AML-193 (cell line): Measurements from ENCODE around the gene CTDNEP1.
A peak's percentile ranks its signal among the peaks of the same experiment; 100 is the strongest.

Experiments
- DNase-seq, 2 experiments: peaks; one replicate each; lab custom pipeline; 2025; lab: John Stamatoyannopoulos, UW

The CTDNEP1 gene

GRCh38 chr17:7228920-7229319 is 22.6 kb downstream of the CTDNEP1 start:
- no peak for DNase-seq

- DNase-seq: no peak
Observed at GRCh38 chr17:7226721-7227710, 24.5 kb downstream of the CTDNEP1 start.

DNA sequence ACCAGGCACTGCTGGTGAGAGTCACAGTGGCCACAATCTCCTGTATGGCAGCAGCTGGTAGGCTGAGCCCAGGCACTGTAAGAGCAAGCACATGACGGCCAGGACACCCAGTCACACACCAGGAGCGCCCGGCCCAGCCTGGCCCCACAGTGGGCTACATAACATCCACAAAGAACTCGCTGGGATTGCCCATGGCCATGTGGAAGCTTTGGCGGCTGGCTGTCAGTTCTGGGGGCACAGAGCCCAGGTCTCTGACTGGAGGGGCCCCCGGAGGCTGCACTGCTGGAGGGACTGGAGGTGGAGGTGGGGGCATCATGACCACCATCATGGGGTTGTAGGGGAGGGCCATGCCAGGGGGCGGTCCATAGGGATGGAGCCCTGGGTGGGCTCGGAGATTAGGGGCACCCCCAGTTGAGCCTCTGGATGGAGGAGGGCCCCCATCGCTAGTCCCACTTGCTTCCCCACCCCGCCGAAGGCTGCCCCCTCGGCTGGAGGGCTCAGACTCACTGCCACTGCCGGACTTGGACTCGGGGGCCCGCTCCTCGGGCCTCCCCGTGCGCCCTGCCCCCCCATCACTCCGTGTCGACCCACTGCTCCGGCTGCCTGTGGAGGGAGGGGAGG is 25.7 kb downstream of the CTDNEP1 start:
- no peak for DNase-seq

DNA sequence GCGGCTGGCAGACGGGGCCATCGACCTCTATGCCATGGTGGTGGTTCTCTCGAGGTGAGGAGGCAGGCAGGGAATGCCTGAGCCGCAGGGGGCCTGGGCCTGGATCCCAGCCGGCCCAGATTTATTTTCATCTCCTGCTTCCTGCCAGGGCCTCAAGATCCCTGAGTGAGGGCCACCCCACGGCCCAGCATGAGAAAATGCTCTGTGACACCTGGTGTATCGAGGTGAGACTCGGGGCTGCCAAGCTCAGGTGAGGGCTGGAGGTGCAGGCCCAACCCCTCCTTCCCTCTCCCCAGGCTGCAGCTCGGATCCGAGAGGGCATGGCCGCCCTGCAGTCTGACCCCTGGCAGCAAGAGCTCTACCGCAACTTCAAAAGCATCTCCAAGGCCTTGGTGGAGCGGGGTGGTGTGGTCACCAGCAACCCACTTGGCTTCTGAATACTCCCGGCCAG is 26.8 kb downstream of the CTDNEP1 start:
- DNase-seq: no peak

DNA sequence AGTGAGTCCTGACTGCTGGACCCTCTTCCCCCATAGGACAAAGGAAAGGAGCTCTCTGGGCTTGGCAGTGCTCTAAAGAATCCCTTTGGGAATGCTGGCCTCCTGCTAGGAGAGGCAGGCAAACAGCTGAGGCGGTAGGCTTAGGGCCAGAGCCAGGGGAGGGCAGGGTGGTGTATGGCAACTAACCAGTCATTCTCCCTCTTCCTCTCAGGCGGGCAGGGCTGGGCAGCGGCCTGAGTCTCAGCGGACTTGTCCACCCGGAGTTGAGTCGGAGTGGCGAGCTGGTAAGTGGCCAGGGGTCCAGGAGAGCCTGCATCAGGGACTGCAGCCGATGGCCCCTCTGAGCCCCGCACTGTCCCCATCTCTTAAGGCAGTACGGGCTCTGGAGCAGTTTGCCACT is 27.4 kb downstream of the CTDNEP1 start:
- DNase-seq: no peak

- DNase-seq: no peak
Observed at GRCh38 chr17:7223375-7223774, 28.2 kb downstream of the CTDNEP1 start.

DNA sequence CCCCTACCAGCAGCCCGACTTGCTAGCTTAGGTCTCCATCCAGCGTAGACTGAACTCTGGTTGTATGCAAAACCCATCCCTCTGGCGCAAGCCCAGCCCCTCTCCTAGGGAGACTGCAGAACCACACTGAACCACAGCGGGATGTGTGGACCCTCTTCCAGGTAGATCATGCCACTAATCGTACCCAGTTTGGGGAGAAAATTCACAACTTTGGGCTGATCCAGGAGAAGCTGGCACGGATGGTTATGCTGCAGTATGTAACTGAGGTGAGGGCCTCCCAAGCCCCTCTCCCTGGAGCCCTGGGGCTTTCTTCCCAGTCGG is 28.6 kb downstream of the CTDNEP1 start:
- DNase-seq: no peak

GRCh38 chr17:7222093-7222971 is 29.2 kb downstream of the CTDNEP1 start:
- no peak for DNase-seq

DNA sequence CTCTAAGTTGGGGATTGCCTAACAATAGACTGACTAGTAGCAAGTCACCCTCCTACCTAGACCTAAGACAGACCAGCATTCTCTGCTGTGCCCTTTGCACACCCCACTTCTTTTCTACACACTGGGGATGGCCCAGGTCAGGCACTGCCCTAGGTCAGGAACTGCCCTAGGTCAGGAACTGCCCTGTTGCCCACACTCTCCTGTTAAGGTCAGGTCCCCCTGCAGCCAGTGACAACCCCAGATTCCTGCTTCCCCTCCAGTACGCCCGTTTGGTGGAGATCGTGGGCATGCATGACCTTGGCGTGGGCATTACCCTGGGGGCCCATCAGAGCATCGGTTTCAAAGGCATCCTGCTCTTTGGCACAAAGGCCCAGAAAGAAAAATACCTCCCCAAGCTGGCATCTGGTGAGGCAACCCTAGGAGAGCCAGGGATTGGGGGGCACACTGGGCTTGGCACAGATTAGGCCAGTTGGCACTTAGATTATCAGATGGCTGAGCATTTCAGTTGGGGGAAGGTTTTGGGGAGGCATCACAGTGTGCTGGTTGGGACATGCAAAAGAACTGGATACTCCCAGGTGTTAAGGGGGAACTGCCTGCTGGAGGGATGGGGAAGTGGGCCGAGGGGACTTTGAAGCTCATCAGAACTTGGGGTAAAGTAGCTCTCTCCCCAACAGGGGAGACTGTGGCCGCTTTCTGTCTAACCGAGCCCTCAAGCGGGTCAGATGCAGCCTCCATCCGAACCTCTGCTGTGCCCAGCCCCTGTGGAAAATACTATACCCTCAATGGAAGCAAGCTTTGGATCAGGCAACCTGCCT is 30.0 kb downstream of the CTDNEP1 start:
- DNase-seq: no peak

DNA sequence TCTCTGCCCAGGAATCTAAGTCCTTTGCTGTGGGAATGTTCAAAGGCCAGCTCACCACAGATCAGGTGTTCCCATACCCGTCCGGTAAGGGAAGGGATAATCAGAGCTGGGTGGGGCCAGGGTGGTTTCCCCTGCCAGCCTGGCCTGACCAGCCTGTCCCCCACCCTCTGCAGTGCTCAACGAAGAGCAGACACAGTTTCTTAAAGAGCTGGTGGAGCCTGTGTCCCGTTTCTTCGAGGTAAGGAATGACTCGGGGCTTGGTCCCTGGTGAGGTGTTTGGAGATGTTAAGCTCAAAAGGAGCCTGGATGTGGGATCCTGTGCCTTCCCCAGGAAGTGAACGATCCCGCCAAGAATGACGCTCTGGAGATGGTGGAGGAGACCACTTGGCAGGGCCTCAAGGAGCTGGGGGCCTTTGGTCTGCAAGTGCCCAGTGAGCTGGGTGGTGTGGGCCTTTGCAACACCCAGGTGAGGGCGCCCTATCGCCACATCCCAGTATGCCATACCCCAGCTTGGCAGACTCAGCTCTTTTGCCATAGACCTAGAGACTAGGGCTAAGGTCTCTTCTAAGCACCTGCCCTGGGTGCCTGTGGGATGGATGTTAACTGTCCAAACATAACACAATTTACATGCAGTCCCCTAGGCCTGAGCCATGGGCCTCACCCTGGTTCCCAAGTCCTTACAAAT is 30.8 kb downstream of the CTDNEP1 start:
- peak; percentile 22 to 32 for DNase-seq

DNA sequence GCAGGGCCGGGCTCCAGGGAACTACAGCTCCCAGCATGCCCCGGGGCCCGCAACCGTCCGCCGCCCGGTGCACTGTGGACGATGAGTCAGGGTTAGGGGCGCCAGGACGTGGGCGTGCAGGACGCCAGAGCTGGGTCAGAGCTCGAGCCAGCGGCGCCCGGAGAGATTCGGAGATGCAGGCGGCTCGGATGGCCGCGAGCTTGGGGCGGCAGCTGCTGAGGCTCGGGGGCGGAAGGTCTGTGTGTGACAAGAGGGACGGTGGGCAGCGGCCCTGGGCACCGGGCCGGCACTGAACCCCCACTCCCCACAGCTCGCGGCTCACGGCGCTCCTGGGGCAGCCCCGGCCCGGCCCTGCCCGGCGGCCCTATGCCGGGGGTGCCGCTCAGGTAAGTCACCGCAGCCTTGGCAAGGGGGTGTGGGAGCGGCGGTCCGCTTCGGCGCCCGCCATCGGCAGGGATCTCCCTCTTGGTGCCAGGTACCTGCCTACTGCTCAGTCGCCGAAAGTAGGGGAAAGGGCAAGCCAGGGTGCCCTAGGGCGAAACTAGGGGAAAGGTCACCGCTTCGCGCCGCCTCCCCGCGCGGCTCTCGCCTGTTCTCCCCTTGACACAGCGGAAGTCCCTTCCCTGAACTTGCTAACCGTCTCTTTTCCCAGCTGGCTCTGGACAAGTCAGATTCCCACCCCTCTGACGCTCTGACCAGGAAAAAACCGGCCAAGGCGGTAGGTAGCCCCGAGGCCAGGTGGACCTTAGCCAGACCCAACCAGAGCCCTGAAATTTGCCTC is 31.5 kb downstream of the CTDNEP1 start, which contains the start of the genes ACADVL and DLG4:
Gene ACADVL, plus strand, starts transcription at position 127 of the 781 bp plus-strand sequence. Its CDS starts 47 bp downstream, at position 174.
Gene DLG4, minus strand, starts transcription at position 25 of the 781 bp plus-strand sequence.
- peak; percentile 19 to 54 for DNase-seq

DNA sequence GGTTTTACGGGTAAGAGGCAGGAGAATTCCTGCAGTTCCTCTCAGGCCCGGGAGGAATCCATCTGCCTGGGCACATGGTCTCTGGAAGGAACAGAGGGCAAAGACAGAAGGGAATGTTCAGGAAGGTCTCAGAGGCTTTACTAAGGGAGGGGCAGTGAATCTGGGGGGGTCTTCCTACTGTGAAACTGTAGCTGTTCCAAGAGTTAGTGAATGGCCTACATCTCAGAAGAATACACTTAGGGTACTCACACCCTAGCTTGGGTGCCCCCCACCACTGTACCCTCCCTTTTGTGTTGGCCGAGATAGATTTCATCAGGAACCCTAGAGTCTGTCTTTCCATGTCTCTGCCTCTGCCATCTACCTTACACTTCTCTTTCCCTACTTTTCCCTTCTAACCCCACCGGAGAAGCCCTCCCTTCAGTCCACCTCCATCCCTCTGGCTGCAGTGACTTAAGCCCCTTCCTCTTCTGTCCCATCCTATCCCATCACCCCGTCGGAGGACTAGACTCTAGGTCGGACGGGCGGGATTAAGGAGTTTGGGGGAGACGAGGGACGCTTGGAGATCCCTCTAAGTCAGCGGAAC is 32.2 kb downstream of the CTDNEP1 start:
- DNase-seq: no peak

DNA sequence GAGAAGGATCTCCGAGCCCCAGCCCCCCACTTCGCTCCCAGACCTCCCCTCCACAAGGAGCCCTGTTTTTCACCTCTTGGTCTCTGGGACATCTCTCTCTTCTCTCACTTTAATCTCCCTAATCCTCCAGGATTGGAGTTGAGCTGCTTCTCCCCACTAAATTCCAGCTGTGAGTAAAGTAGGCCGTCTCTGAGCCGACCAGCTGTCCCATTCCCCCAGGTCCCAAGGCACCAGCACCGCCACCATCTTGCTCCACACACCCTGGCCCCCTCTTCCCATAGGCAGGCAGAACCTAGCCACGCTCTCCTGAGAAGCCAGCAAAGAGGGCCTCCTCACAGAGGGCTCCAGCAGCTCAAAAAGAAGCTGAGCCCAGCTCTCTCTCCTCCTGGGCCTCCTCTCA is 32.8 kb downstream of the CTDNEP1 start:
- DNase-seq: no peak

- no peak for DNase-seq
Observed at GRCh38 chr17:7218166-7218565, 33.4 kb downstream of the CTDNEP1 start.

GRCh38 chr17:7217113-7217987 is 34.2 kb downstream of the CTDNEP1 start:
- peak; percentile 6 to 8 for DNase-seq

- DNase-seq: no peak
Observed at GRCh38 chr17:7216242-7217112, 35.1 kb downstream of the CTDNEP1 start.

DNA sequence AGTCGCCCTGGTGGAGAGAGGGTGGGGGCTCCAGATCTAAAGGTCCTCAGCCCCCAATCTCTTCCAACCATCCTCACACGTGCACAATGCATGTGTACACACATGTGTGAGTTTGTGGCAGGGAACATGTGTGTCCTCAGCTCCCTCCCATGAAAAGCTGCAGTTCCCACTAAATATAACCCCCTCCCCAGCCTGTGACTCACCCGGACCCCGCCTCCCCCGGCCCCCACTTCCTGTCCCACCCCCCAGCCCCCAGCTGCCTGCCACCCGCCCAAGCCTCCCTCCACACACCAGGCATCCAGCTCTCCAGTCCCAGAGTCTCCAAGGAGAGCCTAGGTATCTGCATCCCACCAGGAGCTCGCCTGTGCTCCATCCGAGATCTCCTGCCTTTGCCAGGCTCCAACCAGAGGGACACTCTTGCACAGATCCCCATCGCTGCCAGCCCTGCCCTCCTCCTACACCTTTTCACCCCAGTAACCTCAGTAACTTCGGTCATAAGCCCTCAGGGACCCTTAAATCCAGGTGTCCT is 35.8 kb downstream of the CTDNEP1 start:
- DNase-seq: no peak
